Embryonic facial prominence (tissue), 1 donor: ENCODE results near the gene NUBP1.
"Not testable (repeated sequence)": the region's sequence is repeated elsewhere in the genome, so short reads cannot be mapped to it uniquely, and the experiment has no call there.

ENCODE experiments used
- DNase-seq: peaks from one replicate; pipeline ENCODE4 v3.0.0-alpha.2; 2016; ENCODE audit errors: extremely low spot score

The NUBP1 gene

DNA sequence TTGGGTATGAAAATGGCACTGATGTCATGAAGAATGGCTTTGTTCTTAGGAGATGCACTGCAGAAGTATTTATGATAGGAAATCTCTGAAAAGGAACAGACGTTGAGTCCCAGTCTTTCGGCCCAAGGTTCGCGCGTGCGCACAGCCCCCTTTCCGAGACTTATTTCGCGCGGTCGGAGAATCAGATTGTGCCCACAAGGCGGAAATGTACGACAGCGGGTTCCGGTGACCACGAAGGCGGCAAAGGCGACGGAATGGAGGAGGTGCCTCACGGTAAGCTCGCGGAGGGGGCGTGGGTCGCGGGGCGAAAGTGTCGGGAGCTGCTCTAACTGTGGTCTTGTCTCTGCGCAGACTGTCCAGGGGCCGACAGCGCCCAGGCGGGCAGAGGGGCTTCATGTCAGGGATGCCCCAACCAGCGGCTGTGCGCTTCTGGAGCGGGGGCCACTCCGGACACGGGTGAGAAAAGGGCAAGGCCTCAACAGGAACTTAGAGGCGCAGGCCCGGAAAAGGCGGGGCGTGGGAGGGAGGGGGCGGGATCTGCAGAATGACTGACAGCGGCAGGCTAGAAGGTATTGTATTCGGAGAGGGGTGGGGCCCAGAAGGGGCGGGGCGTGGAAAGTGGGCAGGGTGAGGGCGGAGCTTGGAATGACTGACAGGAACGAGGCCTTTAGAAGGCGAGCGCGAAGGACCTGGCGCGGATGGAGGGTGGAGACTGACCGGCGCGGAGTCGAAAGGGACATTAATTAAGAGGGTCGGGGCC lies at the start of gene NUBP1:
NUBP1 (plus strand) TSS at position 233 of the 760 bp plus-strand sequence; CDS start at position 255, 22 bp downstream.
- DNase-seq = peak; percentile 93

DNA sequence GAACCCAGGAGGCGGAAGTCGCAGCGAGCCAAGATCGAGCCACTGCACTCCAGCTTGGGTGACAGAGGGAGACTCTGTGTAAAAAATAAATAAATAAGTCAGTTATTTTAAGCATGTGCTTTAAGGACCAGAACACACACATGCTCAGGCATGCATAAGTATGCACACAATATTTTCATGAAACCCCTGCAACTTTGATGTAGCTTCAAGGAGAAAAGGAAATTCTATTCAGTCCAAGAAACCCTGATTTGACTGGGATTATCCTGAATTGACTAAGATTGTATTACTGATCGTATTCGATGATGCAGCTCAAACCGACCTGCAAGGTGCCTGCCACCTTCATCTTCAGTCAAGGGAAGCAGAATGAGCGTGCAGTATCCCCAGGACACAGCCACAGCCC lies 49.8 kb upstream of the NUBP1 start:
- DNase-seq = no peak

DNA sequence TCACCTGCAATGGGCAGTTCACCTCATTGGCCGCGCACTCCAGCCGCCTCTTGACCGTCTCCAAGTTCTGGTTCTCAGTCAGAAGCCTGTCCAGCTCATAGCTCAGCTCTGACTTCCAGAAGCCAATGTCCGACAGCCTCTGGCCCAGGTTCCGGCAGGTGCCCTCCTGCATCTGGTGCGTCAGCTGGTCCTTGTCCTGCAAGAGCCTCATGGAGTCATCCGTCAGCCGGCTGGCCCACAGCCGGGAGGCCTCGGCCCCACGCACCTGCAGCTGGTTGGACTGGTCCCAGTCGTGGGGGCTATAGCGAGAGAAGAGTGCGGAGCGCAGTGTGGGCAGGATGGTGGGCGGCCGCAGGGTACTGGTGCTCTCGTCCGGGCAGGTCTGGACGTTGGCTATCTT lies 49.3 kb upstream of the NUBP1 start:
- DNase-seq = no peak

DNA sequence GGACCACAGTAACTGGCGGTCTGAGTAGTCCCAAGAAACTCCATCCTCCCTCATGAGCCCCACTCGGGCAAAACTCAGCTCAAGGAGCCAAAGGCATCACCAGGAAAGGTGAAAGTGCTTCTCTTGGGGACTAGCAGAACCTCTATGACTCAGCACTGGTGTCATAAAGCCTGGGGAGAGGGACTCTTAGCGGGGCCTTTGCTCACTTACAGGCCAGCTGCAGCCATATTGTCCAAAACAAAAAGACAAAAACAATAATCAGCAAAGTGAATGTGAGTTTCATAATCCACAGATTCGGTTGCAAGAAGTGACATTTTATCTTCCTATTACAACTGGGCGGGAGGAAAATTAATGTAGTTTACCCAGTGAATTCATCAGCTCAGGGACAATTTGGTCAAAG lies 48.8 kb upstream of the NUBP1 start, which contains the start of gene TEKT5:
TEKT5 (minus strand) TSS at position 101 of the 400 bp plus-strand sequence; CDS start at position 44, 57 bp downstream.
- DNase-seq = no peak

DNA sequence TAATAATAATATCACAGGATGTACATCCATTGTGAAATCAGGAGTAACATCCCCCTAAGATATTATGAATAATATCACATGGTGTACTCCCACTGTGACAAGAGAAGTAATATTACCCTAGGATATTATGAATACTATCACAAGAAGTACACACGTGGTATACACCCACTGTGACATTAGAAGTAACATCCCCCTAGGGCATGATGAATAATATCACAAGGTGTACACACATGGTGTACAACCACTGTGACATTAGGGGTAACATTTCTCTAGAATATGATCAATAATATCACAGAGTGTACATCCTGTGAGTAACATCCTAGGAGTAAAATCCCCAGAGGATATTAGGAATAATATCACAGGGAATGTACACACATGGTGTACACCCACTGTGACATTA lies 43.9 kb upstream of the NUBP1 start:
- DNase-seq = no peak

DNA sequence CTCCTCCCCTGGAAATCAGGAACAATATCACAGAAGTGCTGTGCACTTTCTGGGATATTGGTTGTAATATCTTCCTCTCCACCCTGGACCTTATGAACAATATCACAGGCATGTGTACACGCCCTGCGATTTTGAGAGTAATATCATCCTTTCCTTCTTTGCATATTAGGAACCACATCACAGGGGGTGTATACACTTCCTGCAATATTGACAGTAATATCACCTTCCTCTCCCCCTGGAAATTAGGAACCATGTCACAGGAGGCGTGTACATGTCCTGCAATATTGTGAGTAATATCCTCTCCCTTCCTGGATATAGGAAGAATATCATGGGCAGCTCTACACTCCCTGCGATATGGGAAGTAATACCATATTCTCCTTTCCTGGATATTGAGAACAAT lies 34.7 kb upstream of the NUBP1 start:
- no peak for DNase-seq

DNA sequence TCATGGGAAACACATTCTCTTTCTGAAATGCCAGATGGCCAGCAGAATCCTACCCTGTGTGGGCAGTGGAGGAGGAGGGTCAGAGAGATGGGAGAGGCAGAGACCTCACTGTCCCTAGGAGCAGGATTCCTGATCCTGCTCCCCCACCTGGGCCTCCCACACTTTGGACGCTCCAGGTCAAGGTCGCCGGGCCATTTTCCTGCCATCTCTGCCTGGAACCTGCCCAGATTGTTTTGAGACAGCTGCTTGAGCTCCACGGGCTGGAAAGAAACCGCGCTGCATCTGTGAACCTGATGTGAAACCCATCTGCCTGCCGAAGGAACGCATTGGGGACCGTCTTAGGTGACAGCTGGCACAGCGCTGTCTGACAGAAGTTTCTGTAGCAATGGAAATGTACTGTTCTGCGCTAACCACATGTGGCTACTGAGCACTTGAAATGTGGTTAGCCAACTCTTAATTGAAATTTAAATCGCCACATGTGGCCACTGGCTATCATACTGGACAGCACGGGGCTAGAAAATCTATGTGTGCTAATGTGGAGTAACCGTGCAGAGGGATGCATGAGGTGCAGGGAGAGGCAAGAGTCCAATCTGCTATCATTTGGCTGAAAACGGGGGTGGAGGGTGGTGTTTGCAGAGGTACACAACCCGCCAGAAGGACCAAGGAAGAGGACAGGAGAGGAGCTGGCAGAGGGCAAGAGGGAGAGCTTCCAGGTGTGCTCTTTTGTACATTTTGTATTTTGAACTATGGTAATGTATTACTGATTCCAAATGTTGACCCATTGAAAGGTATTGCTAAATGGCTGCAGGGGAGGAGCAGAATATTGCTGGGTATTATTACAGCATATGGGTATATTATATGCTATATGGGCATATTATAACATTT lies 15.4 kb upstream of the NUBP1 start:
- DNase-seq = no peak

DNA sequence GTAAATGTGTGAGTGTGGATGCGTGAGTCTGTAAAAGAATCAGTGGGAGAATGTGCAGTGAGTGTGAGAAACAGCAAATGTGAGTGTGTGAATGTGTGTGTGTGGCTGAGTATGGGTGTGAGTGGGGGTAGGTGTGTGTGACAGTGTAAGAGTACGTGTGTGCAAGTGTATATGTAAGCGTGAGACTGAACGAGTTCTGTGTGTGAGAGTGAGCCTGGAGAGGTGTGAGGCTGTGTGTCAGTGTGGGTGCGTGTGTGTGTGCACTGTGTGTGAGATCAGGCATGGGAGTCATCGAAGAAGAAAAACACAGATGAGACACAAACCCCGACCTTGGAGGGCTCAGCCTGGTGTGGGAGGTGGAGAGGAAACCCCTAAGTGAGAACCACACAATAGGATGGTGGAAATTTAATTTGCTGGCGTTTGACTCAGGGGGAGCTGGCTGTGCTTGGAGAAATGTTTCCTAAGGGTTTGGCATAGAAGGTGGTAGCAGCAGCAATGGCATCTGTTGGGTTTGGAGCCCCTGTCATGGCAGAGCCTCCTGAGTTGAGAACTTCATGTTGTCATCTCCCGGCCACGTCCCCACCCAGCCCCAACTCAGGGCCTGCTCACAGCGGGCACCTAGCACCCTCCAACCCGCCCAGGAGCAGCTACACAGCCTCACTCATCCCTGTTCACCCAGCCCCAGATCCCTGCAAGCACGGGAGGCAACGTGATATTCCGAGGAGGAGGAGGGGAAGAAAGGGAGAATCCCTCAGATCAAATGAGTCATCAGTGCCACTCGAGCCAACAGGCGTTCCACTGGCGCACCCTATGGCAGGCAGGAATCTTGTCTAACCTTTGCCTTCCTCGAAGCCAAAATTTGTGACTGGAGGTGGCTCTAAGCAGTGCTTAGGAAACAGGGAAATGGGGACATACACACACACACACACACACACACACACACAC lies 14.3 kb upstream of the NUBP1 start:
- DNase-seq = no peak

DNA sequence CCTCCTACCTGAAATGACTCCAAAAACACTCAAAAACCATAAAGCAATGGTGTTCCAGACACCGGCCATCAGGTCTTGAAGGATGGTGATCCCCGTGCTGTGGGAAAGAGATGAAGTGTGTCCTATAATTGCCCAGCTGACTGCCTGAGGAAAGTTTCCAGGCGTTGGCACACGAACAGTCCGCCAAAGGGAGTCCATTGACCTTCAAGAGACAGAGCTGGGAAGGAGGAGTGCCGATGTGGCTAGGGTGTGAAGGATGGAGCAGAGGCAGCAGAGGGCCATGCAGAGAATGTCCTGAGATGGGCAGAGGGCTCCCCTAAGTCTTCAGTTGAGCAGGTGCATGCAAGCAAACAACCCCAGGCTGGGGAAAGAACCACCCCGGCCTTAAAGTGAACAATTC lies 11.9 kb upstream of the NUBP1 start:
- DNase-seq = no peak

DNA sequence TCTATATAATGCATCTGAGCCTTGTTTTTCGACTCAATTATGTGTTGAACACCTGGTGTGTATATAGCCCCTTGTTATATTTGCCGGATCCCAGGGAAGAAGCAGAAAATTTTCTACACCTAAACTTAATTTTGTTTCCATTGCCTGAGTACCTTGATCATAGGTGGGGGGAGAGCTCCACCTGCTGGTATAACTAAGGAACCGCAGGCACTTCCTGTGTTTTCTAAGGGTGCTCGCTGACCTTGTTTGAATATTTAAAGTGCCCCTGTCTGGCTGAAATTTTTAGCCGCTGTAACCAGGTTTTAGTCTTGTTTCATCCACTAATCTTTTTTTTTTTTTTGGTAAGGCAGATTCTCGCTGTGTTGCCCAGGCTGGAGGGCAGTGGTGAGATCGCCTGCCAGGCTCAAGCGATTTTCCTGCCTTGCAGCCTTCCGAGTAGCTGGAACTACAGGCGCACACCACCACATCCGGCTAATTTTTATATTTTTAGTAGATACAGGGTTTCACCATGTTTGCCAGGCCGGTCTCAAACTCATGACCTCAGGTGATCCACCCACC lies 6.5 kb upstream of the NUBP1 start:
- peak; percentile 74 for DNase-seq

DNA sequence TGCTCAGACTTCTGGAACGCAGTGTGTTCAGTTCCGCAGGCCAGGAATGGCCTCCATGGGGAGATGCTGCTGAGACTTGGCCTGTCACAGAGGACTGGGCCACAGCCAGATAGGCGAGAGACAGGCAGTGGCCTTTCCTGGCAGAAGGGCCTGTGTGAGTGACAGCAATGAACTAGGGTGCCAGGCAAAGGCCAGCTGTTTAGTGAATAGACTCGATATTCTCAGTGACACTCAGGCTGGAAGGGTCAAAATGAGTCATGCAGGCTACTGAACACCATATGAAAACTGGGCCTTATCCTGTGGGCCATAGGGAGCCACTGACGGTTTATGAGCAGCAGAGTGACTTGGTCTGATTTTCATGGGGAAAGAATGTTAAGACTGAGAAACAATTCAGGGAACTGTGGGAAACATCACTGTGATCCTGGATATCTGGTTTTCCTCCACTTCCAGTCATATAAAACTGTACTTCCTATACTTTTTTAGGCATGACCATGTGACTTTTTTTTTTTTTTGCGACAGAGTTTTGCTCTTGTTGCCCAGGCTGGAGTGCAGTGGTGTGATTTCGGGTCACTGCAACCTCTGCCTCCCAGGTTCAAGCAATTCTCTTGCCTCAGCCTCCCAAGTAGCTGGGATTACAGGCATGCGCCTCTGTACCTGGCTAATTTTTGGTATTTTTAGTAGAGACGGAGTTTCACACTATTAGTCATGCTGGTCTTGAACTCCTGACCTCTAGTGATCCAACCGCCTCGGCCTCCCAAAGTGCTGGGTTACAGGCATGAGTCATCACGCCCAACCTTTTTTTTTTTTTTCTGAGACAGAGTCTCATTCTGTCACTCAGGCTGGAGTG lies 5.2 kb upstream of the NUBP1 start:
- no peak for DNase-seq

DNA sequence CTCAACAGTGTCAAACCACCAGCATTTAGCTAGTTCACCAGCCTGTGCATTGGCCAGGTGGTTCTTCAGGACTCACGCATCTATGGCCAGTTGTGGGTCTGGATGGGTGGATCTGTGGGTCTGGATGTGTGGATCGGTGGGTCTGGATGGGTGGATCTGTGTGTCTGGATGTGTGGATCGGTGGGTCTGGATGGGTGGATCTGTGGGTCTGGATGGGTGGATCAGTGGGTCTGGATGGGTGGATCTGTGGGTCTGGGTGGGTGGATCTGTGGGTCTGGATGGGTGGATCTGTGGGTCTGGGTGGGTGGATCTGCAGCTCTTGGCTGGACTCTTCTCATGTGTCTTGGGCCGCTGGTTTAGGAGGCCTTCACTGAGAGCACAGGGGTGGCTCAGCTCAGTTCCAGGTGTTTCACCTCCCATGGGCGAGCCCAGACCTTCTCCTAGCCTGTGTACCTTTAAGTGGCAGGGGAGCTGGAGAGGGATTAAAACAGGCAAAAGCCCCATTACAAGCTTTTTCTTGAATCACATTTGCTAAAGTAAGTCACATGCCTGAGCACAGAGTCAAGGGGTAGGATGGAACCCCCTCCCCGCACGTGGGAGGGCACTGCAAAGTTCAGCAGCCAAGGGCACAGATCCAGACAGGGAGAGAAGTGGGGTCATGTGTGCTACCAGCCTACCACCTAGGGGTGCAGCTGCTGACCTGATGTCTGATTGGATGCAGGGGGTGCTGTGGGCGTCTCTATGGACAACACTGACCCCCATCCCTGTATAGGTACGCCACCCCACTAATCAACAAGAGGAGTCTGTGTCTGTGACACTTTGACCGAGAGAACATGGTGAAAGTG lies 3.4 kb upstream of the NUBP1 start:
- no peak for DNase-seq

DNA sequence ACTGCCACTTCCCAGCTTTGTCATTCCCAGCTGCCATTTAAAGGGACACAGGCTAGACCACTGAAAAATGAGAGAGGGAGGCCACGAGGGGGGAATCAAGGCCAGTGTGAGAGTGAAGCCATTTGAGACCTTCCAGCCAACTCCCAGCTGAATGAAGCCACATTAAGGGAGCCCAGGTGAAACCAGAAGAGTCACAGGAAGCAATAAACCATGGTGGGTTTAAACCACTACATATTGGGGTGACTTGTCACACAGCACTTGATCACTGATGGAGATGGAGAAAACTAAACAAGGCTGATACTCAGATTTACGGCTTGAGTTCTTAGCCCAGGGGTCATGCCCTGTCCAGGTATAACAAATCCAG lies 2.8 kb upstream of the NUBP1 start:
- no peak for DNase-seq

DNA sequence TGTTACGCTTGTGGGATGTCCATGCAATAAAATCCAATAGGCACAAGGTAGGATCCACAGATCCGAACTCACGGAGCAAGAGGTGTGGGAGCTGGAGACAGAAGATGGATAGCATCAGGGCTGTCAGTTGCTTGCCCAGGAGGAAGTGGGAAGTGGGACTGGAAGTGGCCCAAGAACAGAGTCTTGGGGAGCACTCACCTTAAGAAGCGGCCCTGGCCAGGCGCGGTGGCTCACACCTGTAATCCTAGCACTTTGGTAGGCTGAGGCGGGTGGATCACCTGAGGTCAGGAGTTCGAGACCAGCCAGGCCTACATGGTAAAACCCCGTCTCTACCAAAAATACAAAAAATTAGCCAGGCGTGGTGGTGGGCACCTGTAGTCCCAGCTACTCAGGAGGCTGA lies 2.4 kb upstream of the NUBP1 start:
- not testable (repeated sequence) for DNase-seq

DNA sequence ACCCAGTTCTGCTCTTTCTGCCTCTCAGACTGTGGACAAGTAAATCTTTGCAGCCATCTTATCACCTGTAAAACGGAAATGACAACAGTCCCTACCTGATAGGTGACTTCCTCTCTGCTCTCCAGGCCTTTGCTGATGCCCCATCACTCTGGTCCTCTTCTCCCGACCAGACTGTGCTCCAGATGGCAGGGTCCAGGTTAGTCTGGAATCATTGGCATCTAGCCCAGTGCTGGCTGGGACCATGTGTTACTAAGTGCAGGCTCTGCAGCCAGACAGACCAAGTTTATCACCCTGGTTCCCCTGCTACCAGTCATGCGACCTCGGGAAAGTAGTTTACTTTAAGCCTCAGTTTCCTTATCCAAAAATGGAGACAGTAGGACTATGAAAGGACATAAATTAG lies 1.8 kb upstream of the NUBP1 start:
- DNase-seq = no peak

DNA sequence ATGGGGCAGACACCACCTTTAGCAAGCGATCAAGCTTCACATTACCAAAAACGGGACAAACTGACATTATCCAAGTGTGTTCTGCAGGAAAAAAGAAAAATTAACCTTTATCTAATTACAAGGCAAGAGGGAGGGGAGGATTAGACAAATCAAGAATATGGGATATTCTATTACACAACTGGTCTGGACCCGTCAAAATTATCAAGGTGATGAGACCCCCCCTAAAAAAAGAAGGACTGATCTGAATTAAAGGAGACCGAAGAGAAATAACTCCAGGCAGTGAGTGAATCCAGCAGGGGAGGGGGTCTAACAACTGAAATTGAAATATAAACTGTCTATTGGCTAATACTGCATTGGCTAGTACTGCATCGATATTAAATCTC lies 424 bp upstream of the NUBP1 start:
- peak; percentile 12 for DNase-seq

DNA sequence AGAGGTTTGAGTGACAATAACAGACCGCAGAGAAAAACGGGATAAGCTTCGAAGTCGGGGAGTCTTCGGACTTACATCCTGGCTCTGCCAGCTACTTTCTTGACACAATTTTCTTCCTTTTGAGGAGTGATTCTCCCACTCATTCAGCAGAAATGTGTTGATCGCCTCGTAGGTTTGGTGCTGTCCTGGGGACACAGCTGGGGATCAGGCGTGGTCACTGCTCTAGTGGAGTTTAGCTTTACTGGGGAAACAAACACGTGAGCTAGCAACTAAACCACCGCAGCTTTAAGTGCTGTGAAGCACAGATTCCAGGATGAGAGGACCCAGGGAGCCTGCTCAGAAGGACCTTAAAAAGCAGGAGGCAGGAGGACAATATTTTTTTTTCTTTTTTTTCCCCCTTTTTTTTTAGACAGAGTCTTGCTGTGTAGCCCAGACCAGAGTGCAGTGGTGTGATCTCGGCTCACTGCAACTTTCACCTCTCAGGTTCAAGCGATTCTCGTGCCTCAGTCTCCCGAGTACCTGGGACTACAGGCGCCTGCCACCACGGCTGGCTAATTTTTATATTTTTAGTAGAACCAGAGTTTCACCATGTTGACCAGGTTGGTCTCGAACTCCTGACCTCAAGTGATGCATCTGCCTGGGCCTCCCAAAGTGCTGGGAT lies 858 bp downstream of the NUBP1 start:
- DNase-seq = no peak

DNA sequence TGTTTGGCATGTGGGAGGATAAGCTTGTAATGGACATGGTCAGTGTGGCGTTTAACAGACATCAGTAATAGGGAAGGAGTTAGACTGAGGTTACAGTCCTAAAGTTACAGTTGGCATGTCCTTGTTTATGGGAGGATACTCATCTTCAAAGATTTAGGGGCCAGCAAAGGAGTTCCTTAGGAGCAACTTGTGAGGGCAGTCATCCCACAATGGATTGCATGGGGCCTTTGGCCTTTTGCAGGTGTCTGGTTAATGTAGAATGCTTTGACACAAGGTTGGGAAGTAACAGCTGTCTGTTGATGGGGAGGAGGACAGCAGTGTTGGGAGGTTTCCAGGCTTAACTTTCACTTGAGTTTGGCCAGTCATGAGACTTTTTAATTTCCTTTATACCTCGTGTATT lies 2.2 kb downstream of the NUBP1 start:
- no peak for DNase-seq

DNA sequence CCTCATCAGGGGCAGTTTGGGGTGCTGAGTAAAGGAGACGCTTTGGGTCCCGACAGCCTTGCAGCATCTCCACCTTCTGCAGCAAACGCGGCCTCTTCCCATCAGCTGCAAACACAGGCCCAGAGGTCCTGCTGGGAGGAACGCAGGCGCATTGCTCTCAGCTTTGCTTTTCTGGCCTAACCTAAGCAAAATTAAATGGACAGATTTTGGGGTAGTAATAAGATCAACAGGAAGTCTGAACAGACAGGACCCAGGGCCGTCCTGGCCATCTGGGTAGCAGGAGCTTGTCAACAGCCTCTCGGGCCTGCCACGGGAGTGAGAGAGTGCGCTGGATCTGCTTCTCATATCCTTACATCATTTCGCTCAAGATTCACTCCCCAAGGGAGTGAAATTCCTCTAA lies 7.2 kb downstream of the NUBP1 start:
- DNase-seq = no peak
